Smooth muscle cell (in vitro differentiated cells): Measurements from ENCODE around the gene LAMTOR3. TPM values are rescaled to one million over a fixed set of nuclear protein-coding genes. Genes with fewer than 3 reads are reported as not detected.

Experiments used
- DNase-seq: peaks from one replicate; lab custom pipeline; 2025; ENCODE audit not compliant: unreplicated experiment; lab: John Stamatoyannopoulos, UW
- H2AFZ ChIP-seq: fragments of 200-600 bp; sonication (generic); 2 replicates; pipeline ENCODE4 v1.6.0; 2016; ENCODE audit warnings: antibody characterized with exemption, low read depth, mild to moderate bottlenecking
- H3F3A ChIP-seq: fragments of 200-600 bp; sonication (generic); 2 replicates; pipeline ENCODE4 v1.6.0; 2017; ENCODE audit warnings: antibody characterized with exemption, low read depth
- H3K27ac ChIP-seq: fragments of 200-600 bp; sonication (generic); 2 replicates; pipeline ENCODE4 v1.5.1; 2016; ENCODE audit warnings: low read depth, mild to moderate bottlenecking
- H3K27me3 ChIP-seq: fragments of 200-600 bp; sonication (generic); 2 replicates; pipeline ENCODE4 v1.6.1; 2016; ENCODE audit warnings: low read depth, mild to moderate bottlenecking
- H3K36me3 ChIP-seq: fragments of 200-600 bp; sonication (generic); 2 replicates; pipeline ENCODE4 v1.5.1; 2016; ENCODE audit warnings: low read depth
- H3K4me1 ChIP-seq: fragments of 200-600 bp; sonication (generic); 2 replicates; pipeline ENCODE4 v1.5.1; 2016; ENCODE audit warnings: low read depth
- H3K4me2 ChIP-seq: fragments of 200-600 bp; sonication (generic); 2 replicates; pipeline ENCODE4 v1.6.0; 2016; ENCODE audit warnings: mild to moderate bottlenecking
- H3K4me3 ChIP-seq: fragments of 200-600 bp; sonication (generic); 2 replicates; pipeline ENCODE4 v1.5.1; 2016; ENCODE audit warnings: mild to moderate bottlenecking
- H3K79me2 ChIP-seq: fragments of 200-600 bp; sonication (generic); 2 replicates; pipeline ENCODE4 v1.6.0; 2016; ENCODE audit warnings: low read depth, mild to moderate bottlenecking
- H3K9ac ChIP-seq: fragments of 200-600 bp; sonication (generic); 2 replicates; pipeline ENCODE4 v1.6.0; 2016; ENCODE audit warnings: low read depth
- H3K9me3 ChIP-seq: fragments of 200-600 bp; sonication (generic); replicated peaks from 2 replicates; pipeline ENCODE4 v1.5.1; 2016; ENCODE audit warnings: low read depth
- H4K20me1 ChIP-seq: fragments of 200-600 bp; sonication (generic); 2 replicates; pipeline ENCODE4 v1.6.0; 2016; ENCODE audit warnings: low read depth
- CTCF ChIP-seq: fragments of 200-600 bp; sonication (generic); IDR thresholded peaks from 2 replicates; pipeline ENCODE4 v1.5.1; 2017; ENCODE audit warnings: borderline replicate concordance, mild to moderate bottlenecking, antibody characterized with exemption; ENCODE audit not compliant: insufficient read depth, poor library complexity, severe bottlenecking
- WGBS: methylation state at CpG from one replicate; pipeline ENCODE4 v1.1.7; 2016; ENCODE audit warnings: low lambda C conversion rate; 5-methylcytosine and 5-hydroxymethylcytosine counted together
- polyA plus RNA-seq: library from polyadenylated mRNA; unstranded; fragments of >200 nt; fragmentation: Nextera tagmentation; extraction: Ambion mirVana; gene quantifications from 2 replicates; pipeline ENCODE4 v1.2.1, GENCODE V29; 2016
- total RNA-seq: library from RNA; depleted of rRNA; stranded (reverse); fragments of >200 nt; gene quantifications from 2 replicates; pipeline ENCODE4 v1.2.3, GENCODE V29; 2014

Gene LAMTOR3
- total and polyA plus RNA-seq, 2 experiments from 2014 or later: 58.3 to 95.2 TPM

GRCh38 chr4:99885687-99886086 lies 8.5 kb downstream of the LAMTOR3 start:
- H3K4me2 ChIP-seq: no peak overlapping the region

GRCh38 chr4:99885063-99885664 lies 9.1 kb downstream of the LAMTOR3 start:
- peaks cover 4% of the 10 kb centered on the region for H3F3A ChIP-seq
- H3K4me2 ChIP-seq: no peak overlapping the region
- H3K27ac ChIP-seq: no peak overlapping the region
- H3K36me3 ChIP-seq: peaks cover 24% of the 10 kb centered on the region
- DNase-seq: no peak
- no peak overlapping the region for H2AFZ ChIP-seq
- peaks cover 15% of the 10 kb centered on the region for H4K20me1 ChIP-seq
- 92% methylated on average over 2 of the region's 2 CpGs for WGBS
- TF ChIP-seq CTCF: peak; percentile 52
- H3K9ac ChIP-seq: no peak overlapping the region
- H3K27me3 ChIP-seq: no peaks in the 10 kb centered on the region
- H3K9me3 ChIP-seq: no peaks in the 10 kb centered on the region
- H3K4me3 ChIP-seq: no peak overlapping the region
- no peaks in the 10 kb centered on the region for H3K4me1 ChIP-seq
- H3K79me2 ChIP-seq: peaks cover 27% of the 10 kb centered on the region

More at GRCh38 chr4:99885687-99886086, 8.5 kb downstream of the LAMTOR3 start:
- Histone ChIP-seq H3K79me2 (peaks cover 32% of the 10 kb centered on the region), H3K9ac (no peak overlapping the region), H3K27ac (no peak overlapping the region), H2AFZ (no peak overlapping the region), H3K9me3 (no peaks in the 10 kb centered on the region), H3K27me3 (no peaks in the 10 kb centered on the region), H3K36me3 (peaks cover 21% of the 10 kb centered on the region), H3K4me3 (no peak overlapping the region), H3K4me1 (no peaks in the 10 kb centered on the region), H3F3A (peaks cover 4% of the 10 kb centered on the region), H4K20me1 (peaks cover 18% of the 10 kb centered on the region)
- TF ChIP-seq CTCF: no peak
- DNase-seq: no peak

- no peak overlapping the region for H2AFZ ChIP-seq
- no peak overlapping the region for H3K9ac ChIP-seq
- peaks cover 21% of the 10 kb centered on the region for H3K36me3 ChIP-seq
- no peak overlapping the region for H3K4me3 ChIP-seq
- H3K27ac ChIP-seq: no peak overlapping the region
- H3K4me2 ChIP-seq: no peak overlapping the region
- no peaks in the 10 kb centered on the region for H3K79me2 ChIP-seq
- H3K27me3 ChIP-seq: no peaks in the 10 kb centered on the region
- no peaks in the 10 kb centered on the region for H3K9me3 ChIP-seq
- no peak for TF ChIP-seq CTCF
- no peaks in the 10 kb centered on the region for H3F3A ChIP-seq
- no peaks in the 10 kb centered on the region for H4K20me1 ChIP-seq
- no peak for DNase-seq
- H3K4me1 ChIP-seq: no peaks in the 10 kb centered on the region
- 98% methylated on average over 3 of the region's 3 CpGs for WGBS
These were observed 14.8 kb downstream of the LAMTOR3 start for GRCh38 chr4:99879458-99879857.

- no peak overlapping the region for H2AFZ ChIP-seq
- no peak overlapping the region for H3K4me3 ChIP-seq
- peaks cover 14% of the 10 kb centered on the region for H3K36me3 ChIP-seq
- H3K79me2 ChIP-seq: no peaks in the 10 kb centered on the region
- no peak for DNase-seq
- H3K9me3 ChIP-seq: no peaks in the 10 kb centered on the region
- H3K4me2 ChIP-seq: no peak overlapping the region
- no peaks in the 10 kb centered on the region for H3K27me3 ChIP-seq
- H3K9ac ChIP-seq: no peak overlapping the region
- no peak overlapping the region for H3K27ac ChIP-seq
- H3F3A ChIP-seq: no peaks in the 10 kb centered on the region
- TF ChIP-seq CTCF: no peak
- no peaks in the 10 kb centered on the region for H4K20me1 ChIP-seq
- no peaks in the 10 kb centered on the region for H3K4me1 ChIP-seq
These were observed 15.6 kb downstream of the LAMTOR3 start for GRCh38 chr4:99878604-99879003.
